K562 (cell line): ENCODE data around the gene PLXDC1.

Source experiments
- CCNT2 ChIP-seq: IDR thresholded peaks from 2 replicates; pipeline ENCODE4 v1.6.1; 2011; ENCODE audit warnings: borderline replicate concordance, low read depth, mild to moderate bottlenecking, moderate library complexity, mixed read lengths, low read length; ENCODE audit not compliant: insufficient read length; ENCODE audit errors: extremely low read depth
- FOSL1 ChIP-seq: fragments of 200-800 bp; sonication (Bioruptor generic); conservative IDR thresholded peaks from 2 replicates; pipeline ENCODE4 v1.6.1; 2016; ENCODE audit warnings: missing genetic modification characterization, missing compliant biosample characterization
- NRF1 ChIP-seq, 2 experiments: fragments of 450-650 bp; IDR thresholded peaks in 1 of 2; conservative IDR thresholded peaks in 1 of 2; 2 replicates each; pipeline ENCODE4 v1.6.1; 2014; ENCODE audit warnings: mild to moderate bottlenecking in 2 of 2
- POLR2A ChIP-seq: fragments of 450-650 bp; conservative IDR thresholded peaks from 2 replicates; pipeline ENCODE4 v1.6.1; 2016
- TF ChIP-seq, protein P1 (sequence below): fragments of 450-650 bp; IDR thresholded peaks from 2 replicates; pipeline ENCODE4 v1.6.1; 2016; ENCODE audit warnings: missing biosample characterization, missing genetic modification characterization
- TF ChIP-seq, protein P2 (sequence below): sonication (generic); formaldehyde crosslinking; IDR thresholded peaks from 2 replicates; pipeline ENCODE4 v1.5.0; 2020; ENCODE audit warnings: missing genetic modification reagents

DNA sequence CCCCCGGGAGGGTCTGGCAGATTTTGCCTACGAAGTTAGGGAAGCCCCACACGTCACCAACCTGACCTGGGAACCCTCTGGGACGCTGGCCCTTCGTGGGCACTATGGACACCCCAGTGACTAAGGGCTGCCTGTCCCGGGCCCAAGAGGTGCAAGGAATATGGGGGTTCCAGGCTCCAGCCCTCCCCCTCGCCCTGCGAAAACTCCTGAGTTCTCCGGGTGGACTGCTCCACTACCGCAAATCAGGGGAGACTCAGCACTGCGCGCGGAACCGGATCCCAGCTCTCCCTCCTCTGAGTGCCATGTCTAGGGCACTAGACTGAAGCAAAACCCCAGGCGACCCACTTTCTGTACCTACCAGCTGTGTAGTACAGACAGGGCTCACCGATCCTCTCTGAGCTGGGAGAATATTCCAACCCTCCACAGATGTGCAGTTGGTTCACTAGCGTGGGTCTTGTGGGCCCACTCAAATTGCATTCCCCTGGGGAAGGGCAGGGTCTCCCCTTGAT, 14.5 kb upstream of the PLXDC1 start, which contains the start of gene ARL5C:
- TF ChIP-seq, protein P1, sequence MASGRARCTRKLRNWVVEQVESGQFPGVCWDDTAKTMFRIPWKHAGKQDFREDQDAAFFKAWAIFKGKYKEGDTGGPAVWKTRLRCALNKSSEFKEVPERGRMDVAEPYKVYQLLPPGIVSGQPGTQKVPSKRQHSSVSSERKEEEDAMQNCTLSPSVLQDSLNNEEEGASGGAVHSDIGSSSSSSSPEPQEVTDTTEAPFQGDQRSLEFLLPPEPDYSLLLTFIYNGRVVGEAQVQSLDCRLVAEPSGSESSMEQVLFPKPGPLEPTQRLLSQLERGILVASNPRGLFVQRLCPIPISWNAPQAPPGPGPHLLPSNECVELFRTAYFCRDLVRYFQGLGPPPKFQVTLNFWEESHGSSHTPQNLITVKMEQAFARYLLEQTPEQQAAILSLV (tag), result no peak
- no peak for TF ChIP-seq NRF1 (conservative IDR thresholded peaks at IDR 0.05 in 1 of 2, IDR thresholded peaks at IDR 0.05 in 1 of 2)
- no peak for TF ChIP-seq POLR2A
- TF ChIP-seq, protein P2, sequence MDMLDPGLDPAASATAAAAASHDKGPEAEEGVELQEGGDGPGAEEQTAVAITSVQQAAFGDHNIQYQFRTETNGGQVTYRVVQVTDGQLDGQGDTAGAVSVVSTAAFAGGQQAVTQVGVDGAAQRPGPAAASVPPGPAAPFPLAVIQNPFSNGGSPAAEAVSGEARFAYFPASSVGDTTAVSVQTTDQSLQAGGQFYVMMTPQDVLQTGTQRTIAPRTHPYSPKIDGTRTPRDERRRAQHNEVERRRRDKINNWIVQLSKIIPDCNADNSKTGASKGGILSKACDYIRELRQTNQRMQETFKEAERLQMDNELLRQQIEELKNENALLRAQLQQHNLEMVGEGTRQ (CRISPR knock-in tag), result no peak
- no peak for TF ChIP-seq CCNT2
- no peak for TF ChIP-seq FOSL1 (tag)
